Spinal cord (tissue), 10 donors: Measurements from ENCODE around the gene AGA. TPM values are rescaled to one million over a fixed set of nuclear protein-coding genes. Genes with fewer than 3 reads are reported as not detected.

Source experiments
- DNase-seq, 6 donors: peaks; one replicate each; pipeline versions ENCODE4 v3.0.0 to v3.0.0-alpha.2; 2013 to 2015; ENCODE audit warnings: low spot score in 6 of 6, low read depth in 4 of 6
- H3K27ac ChIP-seq: one replicate; pipeline ENCODE4 v1.5.1; 2013; ENCODE audit warnings: low read depth, low read length, control low read depth
- H3K27me3 ChIP-seq: one replicate; pipeline ENCODE4 v1.6.1; 2013; ENCODE audit warnings: low read length; ENCODE audit not compliant: control insufficient read depth, insufficient read depth
- H3K36me3 ChIP-seq: one replicate; pipeline ENCODE4 v1.6.1; 2013; ENCODE audit warnings: low read length; ENCODE audit not compliant: control insufficient read depth, insufficient read depth
- H3K4me1 ChIP-seq: one replicate; pipeline ENCODE4 v1.6.1; 2013; ENCODE audit warnings: low read length; ENCODE audit not compliant: control insufficient read depth, insufficient read depth
- H3K4me3 ChIP-seq: one replicate; pipeline ENCODE4 v1.5.1; 2013; ENCODE audit warnings: low read depth, low read length, control low read depth
- H3K9me3 ChIP-seq: one replicate; pipeline ENCODE4 v1.6.1; 2013; ENCODE audit warnings: low read length; ENCODE audit not compliant: control insufficient read depth, insufficient read depth
- WGBS: methylation state at CpG from one replicate; pipeline ENCODE4 v1.1.5; 2013; ENCODE audit warnings: missing lambda C conversion rate; ENCODE audit not compliant: insufficient coverage; 5-methylcytosine and 5-hydroxymethylcytosine counted together
- polyA plus RNA-seq, 2 donors: library from polyadenylated mRNA; unstranded; fragments of 120-200 nt; gene quantifications; one replicate each; pipeline ENCODE4 v1.2.1, GENCODE V29; 2013; ENCODE audit not compliant: insufficient read length in 2 of 2
- total RNA-seq, 2 donors: library from RNA; depleted of rRNA in 1 of 2; stranded (reverse); fragments of 120-200 nt in 1 of 2; fragments of >200 nt in 1 of 2; gene quantifications; one replicate each; pipeline versions ENCODE4 v1.2.3 to v1.2.4, GENCODE V29; 2013 to 2014
- donor health status: healthy.

Gene AGA
- total and polyA plus RNA-seq, 4 donors = 15.1 to 33.9 (median 18.4) TPM

- Histone ChIP-seq H3K27ac (no peak overlapping the region), H3K9me3 (no peaks in the 10 kb centered on the region), H3K4me1 (no peaks in the 10 kb centered on the region), H3K36me3 (no peaks in the 10 kb centered on the region), H3K27me3 (no peaks in the 10 kb centered on the region), H3K4me3 (no peak overlapping the region)
- 100% methylated on average over 2 of the region's 6 CpGs for WGBS
- no peak for DNase-seq
Measured at GRCh38 chr4:177403746-177404145, 38.5 kb downstream of the AGA start.

- Histone ChIP-seq H3K27ac (no peak overlapping the region), H3K4me1 (no peaks in the 10 kb centered on the region), H3K9me3 (no peaks in the 10 kb centered on the region), H3K36me3 (no peaks in the 10 kb centered on the region), H3K4me3 (no peak overlapping the region), H3K27me3 (no peaks in the 10 kb centered on the region)
- WGBS = 85% methylated on average over 4 of the region's 5 CpGs
- no peak for DNase-seq
Measured at GRCh38 chr4:177401658-177402273, 40.5 kb downstream of the AGA start.

GRCh38 chr4:177400030-177400429 lies 42.2 kb downstream of the AGA start:
- no peak overlapping the region for H3K27ac ChIP-seq
- H3K9me3 ChIP-seq = no peaks in the 10 kb centered on the region
- H3K36me3 ChIP-seq = no peaks in the 10 kb centered on the region
- no CpG with 5 or more reads among the region's 2 CpGs for WGBS
- no peak for DNase-seq
- no peaks in the 10 kb centered on the region for H3K4me1 ChIP-seq
- H3K4me3 ChIP-seq = no peak overlapping the region
- no peaks in the 10 kb centered on the region for H3K27me3 ChIP-seq

GRCh38 chr4:177396352-177396751 lies 45.9 kb downstream of the AGA start:
- no peak overlapping the region for H3K27ac ChIP-seq
- no peaks in the 10 kb centered on the region for H3K4me1 ChIP-seq
- H3K36me3 ChIP-seq = no peaks in the 10 kb centered on the region
- no CpG with 5 or more reads among the region's 2 CpGs for WGBS
- no peaks in the 10 kb centered on the region for H3K9me3 ChIP-seq
- no peak for DNase-seq
- no peak overlapping the region for H3K4me3 ChIP-seq
- no peaks in the 10 kb centered on the region for H3K27me3 ChIP-seq

GRCh38 chr4:177393236-177393635 lies 49.0 kb downstream of the AGA start:
- H3K9me3 ChIP-seq = no peaks in the 10 kb centered on the region
- no peaks in the 10 kb centered on the region for H3K4me1 ChIP-seq
- DNase-seq = no peak
- H3K27ac ChIP-seq = no peak overlapping the region
- 79% methylated on average over 7 of the region's 8 CpGs for WGBS
- H3K4me3 ChIP-seq = no peak overlapping the region
- H3K27me3 ChIP-seq = no peaks in the 10 kb centered on the region
- no peaks in the 10 kb centered on the region for H3K36me3 ChIP-seq

- Histone ChIP-seq H3K27me3 (no peaks in the 10 kb centered on the region), H3K9me3 (no peaks in the 10 kb centered on the region), H3K4me1 (no peaks in the 10 kb centered on the region), H3K4me3 (no peak overlapping the region), H3K36me3 (no peaks in the 10 kb centered on the region), H3K27ac (no peak overlapping the region)
- DNase-seq = no peak
- WGBS = 40% methylated on average over 1 of the region's 6 CpGs
Measured at GRCh38 chr4:177391953-177392352, 50.3 kb downstream of the AGA start.

GRCh38 chr4:177391287-177391686 lies 51.0 kb downstream of the AGA start:
- H3K4me1 ChIP-seq = no peaks in the 10 kb centered on the region
- no peak overlapping the region for H3K4me3 ChIP-seq
- H3K27me3 ChIP-seq = no peaks in the 10 kb centered on the region
- no CpG with 5 or more reads among the region's 3 CpGs for WGBS
- no peaks in the 10 kb centered on the region for H3K36me3 ChIP-seq
- DNase-seq = no peak
- H3K27ac ChIP-seq = no peak overlapping the region
- no peaks in the 10 kb centered on the region for H3K9me3 ChIP-seq

GRCh38 chr4:177386278-177386815 lies 55.9 kb downstream of the AGA start:
- Histone ChIP-seq H3K4me1 (no peaks in the 10 kb centered on the region), H3K36me3 (no peaks in the 10 kb centered on the region), H3K27me3 (no peaks in the 10 kb centered on the region), H3K4me3 (no peak overlapping the region), H3K9me3 (no peaks in the 10 kb centered on the region), H3K27ac (no peak overlapping the region)
- WGBS = no CpG with 5 or more reads among the region's 5 CpGs
- no peak for DNase-seq

GRCh38 chr4:177385576-177386277 lies 56.5 kb downstream of the AGA start:
- Histone ChIP-seq H3K36me3 (no peaks in the 10 kb centered on the region), H3K9me3 (no peaks in the 10 kb centered on the region), H3K27ac (no peak overlapping the region), H3K27me3 (no peaks in the 10 kb centered on the region), H3K4me1 (no peaks in the 10 kb centered on the region), H3K4me3 (no peak overlapping the region)
- no CpG with 5 or more reads among the region's 2 CpGs for WGBS
- no peak for DNase-seq

- no peak for DNase-seq
Measured at GRCh38 chr4:177384856-177385397, 57.3 kb downstream of the AGA start.

More at GRCh38 chr4:177384856-177385397, 57.3 kb downstream of the AGA start:
- Histone ChIP-seq H3K36me3 (no peaks in the 10 kb centered on the region), H3K9me3 (no peaks in the 10 kb centered on the region), H3K27ac (no peak overlapping the region), H3K4me3 (no peak overlapping the region), H3K27me3 (no peaks in the 10 kb centered on the region), H3K4me1 (no peaks in the 10 kb centered on the region)
- WGBS = 88% methylated on average over 3 of the region's 4 CpGs
